ENCODE measurements around the gene MITF.
A peak's percentile ranks its signal among the peaks of the same experiment; 100 is the strongest.

Gene MITF

DNA sequence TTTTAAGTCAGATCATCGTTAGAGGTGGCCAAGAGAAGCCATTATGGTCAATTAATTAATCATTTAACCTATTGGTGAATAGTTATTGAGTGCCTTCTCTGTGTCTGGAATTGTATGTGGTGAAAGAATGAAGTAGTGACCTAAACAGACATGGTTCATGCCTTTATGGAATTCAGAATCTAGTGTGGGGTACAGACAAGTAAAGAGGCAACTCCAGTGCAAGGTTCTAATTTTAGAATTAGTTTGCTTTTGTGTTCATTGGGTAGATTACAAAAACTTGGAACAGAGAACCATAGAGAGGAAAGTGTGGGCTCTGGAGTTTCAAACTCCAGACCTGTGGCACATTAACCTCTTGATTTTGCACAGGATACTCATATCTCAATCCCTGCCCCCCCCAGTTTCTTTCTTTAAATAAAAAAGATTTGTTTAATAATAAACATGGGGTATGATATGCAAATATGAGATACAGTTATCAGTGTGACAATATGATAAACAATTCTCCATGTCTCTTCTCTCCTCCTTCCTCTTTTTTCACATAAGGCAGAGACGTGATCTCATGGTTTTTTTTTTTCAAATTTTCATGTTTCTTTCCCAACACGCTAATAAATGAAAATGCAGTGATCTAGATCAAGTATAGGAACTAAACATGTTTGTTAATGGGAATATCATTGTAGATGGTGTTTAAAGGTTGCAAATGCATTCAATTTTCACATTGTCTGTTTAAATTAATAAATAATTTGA, 117.9 kb downstream of the MITF start:
- no peak for TF ChIP-seq CTCF (conservative IDR thresholded peaks at IDR 0.05; ENCODE audit: low read depth, low read length)
- H3K4me3 ChIP-seq (ENCODE audit: low read length): no peak overlapping the region
- no peak for DNase-seq (ENCODE audit: low read depth)

DNA sequence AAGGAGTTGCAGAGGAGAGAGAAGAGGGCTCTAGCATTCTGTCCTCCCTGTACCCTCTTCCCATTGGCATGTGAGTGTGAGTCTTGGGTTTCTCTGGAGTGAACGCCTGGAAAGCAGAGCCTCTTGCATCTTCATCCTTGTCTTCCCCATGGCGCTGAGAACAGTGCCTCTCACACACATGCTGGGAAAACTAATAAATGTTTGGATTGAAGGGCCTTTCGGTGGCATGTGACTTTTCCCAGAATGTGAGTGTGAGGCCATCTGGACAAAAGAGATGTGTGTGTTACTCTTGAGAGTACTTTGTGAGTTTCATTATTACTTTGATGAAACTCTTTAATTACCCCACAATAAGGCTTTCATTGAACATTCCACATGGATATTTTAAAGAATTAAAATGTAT, 122.3 kb downstream of the MITF start:
- no peak overlapping the region for H3K4me3 ChIP-seq (ENCODE audit: low read length)
- no peak for DNase-seq (ENCODE audit: low read depth)
- TF ChIP-seq CTCF (conservative IDR thresholded peaks at IDR 0.05; ENCODE audit: low read depth, low read length): no peak

- DNase-seq (ENCODE audit: low read depth): no peak
- no peak for TF ChIP-seq CTCF (conservative IDR thresholded peaks at IDR 0.05; ENCODE audit: low read depth, low read length)
- H3K4me3 ChIP-seq (ENCODE audit: low read length): no peak overlapping the region
These were observed 124.9 kb downstream of the MITF start for GRCh38 chr3:69864141-69864540.

GRCh38 chr3:69864766-69865165, 125.5 kb downstream of the MITF start:
- TF ChIP-seq CTCF (conservative IDR thresholded peaks at IDR 0.05; ENCODE audit: low read depth, low read length): no peak
- H3K4me3 ChIP-seq (ENCODE audit: low read length): no peak overlapping the region
- DNase-seq (ENCODE audit: low read depth): no peak

DNA sequence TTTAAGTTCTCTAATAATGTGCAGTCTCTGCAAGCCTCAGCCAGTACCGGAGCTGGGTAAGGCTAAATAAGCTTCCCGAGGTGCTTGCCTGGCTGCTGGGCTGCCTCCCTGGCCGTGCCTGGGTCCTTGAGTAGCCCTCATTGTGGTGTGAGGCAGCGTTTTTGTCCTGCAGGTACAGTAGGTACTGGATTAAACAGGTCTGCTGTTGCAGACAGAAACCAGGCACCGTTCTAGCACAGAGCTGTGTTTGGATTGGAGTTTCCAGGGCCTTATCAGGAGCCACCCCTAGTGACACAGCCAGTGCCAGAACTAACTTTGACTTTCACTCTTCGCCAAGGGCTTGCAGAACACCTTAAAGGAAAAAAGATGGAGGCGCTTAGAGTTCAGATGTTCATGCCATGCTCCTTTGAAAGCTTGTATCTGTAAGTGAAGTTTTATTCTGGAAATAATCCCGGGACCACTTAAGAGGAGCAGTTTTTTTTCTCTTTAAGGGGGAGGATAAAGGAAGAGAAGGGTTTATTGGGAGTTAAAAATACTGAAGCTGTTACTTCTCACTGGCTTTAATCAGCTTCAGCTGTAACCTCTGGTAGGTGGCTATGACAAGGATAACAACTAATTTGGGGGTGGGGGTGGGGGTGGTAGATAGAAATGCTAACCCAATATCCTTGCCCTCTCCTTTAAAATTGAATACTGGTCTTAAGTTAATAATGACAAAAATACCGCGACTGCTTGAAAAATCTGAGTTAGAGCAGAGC, 126.8 kb downstream of the MITF start:
- peak overlapping the region; percentile 54 for H3K4me3 ChIP-seq (ENCODE audit: low read length)
- TF ChIP-seq CTCF (conservative IDR thresholded peaks at IDR 0.05; ENCODE audit: low read depth, low read length): no peak
- peak; percentile 44 for DNase-seq (ENCODE audit: low read depth)

DNA sequence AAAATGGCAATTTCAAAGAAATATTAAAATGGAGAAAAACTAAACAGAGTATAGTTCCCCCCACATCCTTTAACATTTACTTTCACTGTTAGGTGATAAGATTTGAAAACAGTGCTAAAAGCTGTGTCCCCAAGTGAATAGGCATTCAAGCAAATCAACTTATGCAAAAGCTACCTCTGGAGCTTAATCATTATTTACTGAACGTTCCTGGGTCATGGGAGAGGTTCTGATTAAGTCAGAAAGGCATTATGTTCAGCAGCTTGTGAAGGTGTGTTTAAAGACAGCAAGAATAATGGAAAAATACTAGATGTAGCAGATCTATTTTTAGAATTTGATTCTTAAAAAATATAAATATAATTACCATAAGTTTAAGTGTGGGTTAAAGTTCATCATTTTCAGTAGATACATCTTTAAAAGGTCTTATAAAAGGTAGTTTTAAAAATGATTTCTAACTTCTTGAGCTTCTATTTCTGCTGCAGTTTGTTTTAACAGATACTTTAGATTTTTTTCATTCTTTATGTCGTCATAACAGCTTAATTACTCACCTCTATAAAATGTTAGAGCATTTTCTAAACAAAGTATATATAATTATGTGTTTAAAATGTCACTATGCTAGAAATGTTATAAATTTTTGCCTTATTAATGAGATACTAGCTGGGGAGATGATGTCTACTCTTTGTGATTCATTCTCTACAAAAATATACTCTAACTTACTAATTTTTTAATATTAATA, 127.9 kb downstream of the MITF start:
- DNase-seq (ENCODE audit: low read depth): peak; percentile 64
- TF ChIP-seq CTCF (conservative IDR thresholded peaks at IDR 0.05; ENCODE audit: low read depth, low read length): no peak
- peak overlapping the region; percentile 54 for H3K4me3 ChIP-seq (ENCODE audit: low read length)

All from retinal pigment epithelial cell (primary cell).